Choroid plexus epithelial cell (primary cell): ENCODE data around the gene ZNF532.
"Not testable (repeated sequence)": the region's sequence is repeated elsewhere in the genome, so short reads cannot be mapped to it uniquely, and the experiment has no call there.

Source experiments
- DNase-seq: peaks from one replicate; pipeline ENCODE4 v3.0.0-alpha.2; 2010; ENCODE audit warnings: low read depth
- H3K4me3 ChIP-seq: 2 replicates; pipeline ENCODE4 v1.5.1; 2011; ENCODE audit warnings: low read depth, mild to moderate bottlenecking, control low read depth, low read length, moderate library complexity
- CTCF ChIP-seq: conservative IDR thresholded peaks from 2 replicates; pipeline ENCODE4 v1.5.1; 2011; ENCODE audit warnings: low read depth, mild to moderate bottlenecking, control low read depth, inconsistent platforms, low read length, moderate library complexity

ZNF532 gene

GRCh38 chr18:58827428-58827827 lies 37.2 kb upstream of the ZNF532 start:
- H3K4me3 ChIP-seq: no peak overlapping the region
- DNase-seq: no peak
- TF ChIP-seq CTCF: no peak

- H3K4me3 ChIP-seq: no peak overlapping the region
- DNase-seq: no peak
- no peak for TF ChIP-seq CTCF
Observed at GRCh38 chr18:58827886-58828285, 36.8 kb upstream of the ZNF532 start.

- no peak overlapping the region for H3K4me3 ChIP-seq
- DNase-seq: peak; percentile 34
- TF ChIP-seq CTCF: no peak
Observed at GRCh38 chr18:58828399-58829121, 36.1 kb upstream of the ZNF532 start.

GRCh38 chr18:58829263-58829662 lies 35.4 kb upstream of the ZNF532 start:
- peak; percentile 27 for DNase-seq
- TF ChIP-seq CTCF: no peak
- H3K4me3 ChIP-seq: no peak overlapping the region

- not testable (repeated sequence) for DNase-seq, H3K4me3 ChIP-seq
Observed at GRCh38 chr18:58829886-58830285, 34.8 kb upstream of the ZNF532 start.

GRCh38 chr18:58831606-58832005 lies 33.1 kb upstream of the ZNF532 start:
- DNase-seq: peak; percentile 51
- no peak for TF ChIP-seq CTCF
- H3K4me3 ChIP-seq: no peak overlapping the region

- no peak for DNase-seq
- TF ChIP-seq CTCF: no peak
- no peak overlapping the region for H3K4me3 ChIP-seq
Observed at GRCh38 chr18:58838165-58838860, 26.4 kb upstream of the ZNF532 start.
